GM23338 (cell line): ENCODE results near the gene PLA2R1. TPM values are rescaled to one million over a fixed set of nuclear protein-coding genes. Genes with fewer than 3 reads are reported as not detected.
A peak's percentile ranks its signal among the peaks of the same experiment; 100 is the strongest.

ENCODE experiments used
- ATAC-seq: fragments of 200-7000 bp; cut with Tn5 transposase; 3 replicates; pipeline ENCODE4 v1.9.1; 2020
- DNase-seq: peaks from one replicate; pipeline ENCODE4 v3.0.0-alpha.2; 2015; ENCODE audit warnings: low spot score
- H2AFZ ChIP-seq: fragments of 200-600 bp; sonication (generic); 2 replicates; pipeline ENCODE4 v1.8.0; 2016; ENCODE audit warnings: antibody characterized with exemption, mild to moderate bottlenecking, moderate library complexity
- H3F3A ChIP-seq: fragments of 200-600 bp; sonication (generic); replicated peaks from 2 replicates; pipeline ENCODE4 v1.8.0; 2017; ENCODE audit warnings: antibody characterized with exemption, mixed run types, low read depth
- H3K27ac ChIP-seq: fragments of 200-600 bp; sonication (generic); 2 replicates; pipeline ENCODE4 v1.6.1; 2016; ENCODE audit warnings: low read depth
- H3K27me3 ChIP-seq: fragments of 200-600 bp; sonication (generic); 2 replicates; pipeline ENCODE4 v1.8.0; 2016; ENCODE audit warnings: mild to moderate bottlenecking, mixed run types, moderate library complexity; ENCODE audit not compliant: insufficient read depth
- H3K36me3 ChIP-seq: fragments of 200-600 bp; sonication (generic); 2 replicates; pipeline ENCODE4 v1.8.0; 2016; ENCODE audit warnings: mild to moderate bottlenecking; ENCODE audit not compliant: insufficient read depth
- H3K4me1 ChIP-seq: fragments of 200-600 bp; sonication (generic); 2 replicates; pipeline ENCODE4 v1.8.0; 2016; ENCODE audit warnings: mild to moderate bottlenecking, moderate library complexity; ENCODE audit not compliant: insufficient read depth
- H3K4me2 ChIP-seq: fragments of 200-600 bp; sonication (generic); 2 replicates; pipeline ENCODE4 v1.7.1; 2017; ENCODE audit warnings: mixed run types
- H3K4me3 ChIP-seq: fragments of 200-600 bp; sonication (generic); 2 replicates; pipeline ENCODE4 v1.6.1; 2016; ENCODE audit warnings: mixed run types
- H3K79me2 ChIP-seq: fragments of 200-600 bp; sonication (generic); replicated peaks from 2 replicates; pipeline ENCODE4 v1.8.0; 2017; ENCODE audit warnings: mild to moderate bottlenecking; ENCODE audit not compliant: insufficient read depth
- H3K9me2 ChIP-seq: fragments of 200-600 bp; sonication (generic); 2 replicates; pipeline ENCODE4 v1.8.0; 2017; ENCODE audit not compliant: insufficient read depth
- H4K20me1 ChIP-seq: fragments of 200-600 bp; sonication (generic); replicated peaks from 2 replicates; pipeline ENCODE4 v1.8.0; 2017; ENCODE audit warnings: mild to moderate bottlenecking; ENCODE audit not compliant: insufficient read depth
- H3K27ac Mint-ChIP-seq: 2 replicates; pipeline ENCODE4 v1.8.0; 2020; ENCODE audit warnings: inconsistent platforms, mild to moderate bottlenecking, moderate library complexity, mixed read lengths
- H3K27me3 Mint-ChIP-seq: 3 replicates; pipeline ENCODE4 v1.8.0; 2022; ENCODE audit warnings: low read depth, mild to moderate bottlenecking, moderate library complexity, mixed read lengths, inconsistent platforms; ENCODE audit not compliant: insufficient read depth, poor library complexity
- H3K36me3 Mint-ChIP-seq: 3 replicates; pipeline ENCODE4 v1.8.0; 2021; ENCODE audit warnings: low read depth, mild to moderate bottlenecking, inconsistent platforms, moderate library complexity, mixed read lengths
- H3K4me1 Mint-ChIP-seq: 3 replicates; pipeline ENCODE4 v1.8.0; 2020; ENCODE audit warnings: mild to moderate bottlenecking, inconsistent platforms, mixed read lengths
- H3K4me3 Mint-ChIP-seq: 3 replicates; pipeline ENCODE4 v1.8.0; 2021; ENCODE audit warnings: moderate library complexity, mild to moderate bottlenecking, inconsistent platforms, mixed read lengths
- H3K9me3 Mint-ChIP-seq: 3 replicates; pipeline ENCODE4 v1.8.0; 2020; ENCODE audit warnings: moderate library complexity, mild to moderate bottlenecking, inconsistent platforms, mixed read lengths
- CREB1 ChIP-seq: fragments of 250-450 bp; sonication (Bioruptor Pico); IDR thresholded peaks from 2 replicates; pipeline ENCODE4 v1.5.0; 2020; ENCODE audit warnings: low read depth, mild to moderate bottlenecking, moderate library complexity
- CTCF ChIP-seq, 2 experiments: fragments of 200-600 bp in 1 of 2; sonication (generic) in 1 of 2; conservative IDR thresholded peaks; 2 replicates each; pipeline versions ENCODE4 v1.5.1 to v1.6.1; 2016 to 2017; ENCODE audit warnings: antibody characterized with exemption in 2 of 2, low read depth in 2 of 2, mild to moderate bottlenecking in 2 of 2, moderate library complexity in 1 of 2
- EZH2 ChIP-seq: fragments of 200-600 bp; sonication (generic); IDR thresholded peaks from one replicate; pipeline ENCODE4 v1.8.0; 2017; ENCODE audit warnings: antibody characterized with exemption, mild to moderate bottlenecking, low read depth; ENCODE audit not compliant: unreplicated experiment
- NANOG ChIP-seq: IDR thresholded peaks from 2 replicates; pipeline ENCODE4 v1.6.1; 2016; ENCODE audit warnings: antibody characterized with exemption, borderline replicate concordance
- POLR2AphosphoS5 ChIP-seq: IDR thresholded peaks from 2 replicates; pipeline ENCODE4 v1.6.1; 2016; ENCODE audit warnings: antibody characterized with exemption, low read depth
- REST ChIP-seq: IDR thresholded peaks from one replicate; pipeline ENCODE4 v1.6.1; 2018; ENCODE audit warnings: antibody characterized with exemption; ENCODE audit not compliant: unreplicated experiment
- STAT1 ChIP-seq: IDR thresholded peaks from one replicate; pipeline ENCODE4 v1.6.1; 2016; ENCODE audit warnings: antibody characterized with exemption; ENCODE audit not compliant: unreplicated experiment
- ZNF114 ChIP-seq: fragments of 250-450 bp; sonication (Bioruptor Pico); IDR thresholded peaks from 2 replicates; pipeline ENCODE4 v1.5.0; 2020; ENCODE audit warnings: mild to moderate bottlenecking, moderate library complexity
- ZNF331 ChIP-seq: fragments of 250-450 bp; sonication (Bioruptor Pico); IDR thresholded peaks from 2 replicates; pipeline ENCODE4 v1.5.0; 2020; ENCODE audit warnings: low read depth, mild to moderate bottlenecking, moderate library complexity
- polyA plus RNA-seq: library from polyadenylated mRNA; unstranded; fragments of >200 nt; fragmentation: Nextera tagmentation; extraction: Ambion mirVana; gene quantifications from 2 replicates; pipeline ENCODE4 v1.2.1, GENCODE V29; 2016
- total RNA-seq: library from RNA; depleted of rRNA; stranded (reverse); fragments of >200 nt; shearing (Covaris generic); gene quantifications from 2 replicates; pipeline ENCODE4 v1.2.3, GENCODE V29; 2014
- TF ChIP-seq, protein P1 (sequence below): IDR thresholded peaks from 2 replicates; pipeline ENCODE4 v1.6.1; 2016; ENCODE audit warnings: antibody characterized with exemption

PLA2R1 gene
- total and polyA plus RNA-seq, 2 experiments from 2014 or later, result 0.57 to 1.2 TPM

DNA sequence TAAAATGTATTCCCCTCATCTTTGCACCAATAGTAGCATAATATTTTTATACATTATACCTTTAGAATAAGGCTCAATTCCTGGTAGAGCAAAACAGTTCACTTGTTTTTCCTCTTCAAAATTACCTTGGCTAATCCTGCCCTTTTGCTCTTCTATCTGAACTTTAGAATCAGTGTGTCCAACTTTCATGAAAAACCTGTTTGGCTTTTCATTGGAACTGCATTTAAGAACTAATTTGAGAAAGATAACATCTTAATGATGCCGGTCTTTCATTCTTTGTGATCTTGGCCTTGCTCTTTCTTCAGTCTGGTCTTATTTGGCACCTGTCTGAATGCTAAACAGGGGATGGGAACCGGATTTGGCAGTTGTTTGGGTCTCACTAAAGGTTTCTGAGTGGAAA, 151.5 kb downstream of the PLA2R1 start:
- Mint-ChIP-seq H3K4me3 (no peak overlapping the region), H3K9me3 (no peaks in the 10 kb centered on the region), H3K27me3 (no peaks in the 10 kb centered on the region), H3K36me3 (no peaks in the 10 kb centered on the region), H3K27ac (no peak overlapping the region), H3K4me1 (no peaks in the 10 kb centered on the region)
- Histone ChIP-seq H3K27me3 (no peaks in the 10 kb centered on the region), H3K4me1 (no peaks in the 10 kb centered on the region), H3K9me2 (no peaks in the 10 kb centered on the region), H3K4me3 (no peak overlapping the region), H4K20me1 (no peaks in the 10 kb centered on the region), H2AFZ (peak overlapping the region; percentile 91), H3K4me2 (no peak overlapping the region), H3K36me3 (no peaks in the 10 kb centered on the region), H3K79me2 (no peaks in the 10 kb centered on the region), H3F3A (no peaks in the 10 kb centered on the region), H3K27ac (no peak overlapping the region)
- ATAC-seq (no peak), DNase-seq (no peak)
- TF ChIP-seq REST, result no peak
- no peak for TF ChIP-seq ZNF114 (CRISPR knock-in tag)
- no peak for TF ChIP-seq CTCF (conservative IDR thresholded peaks at IDR 0.05; ENCODE audit: low read depth in 2 of 2)
- TF ChIP-seq POLR2AphosphoS5, result no peak
- no peak for TF ChIP-seq NANOG

DNA sequence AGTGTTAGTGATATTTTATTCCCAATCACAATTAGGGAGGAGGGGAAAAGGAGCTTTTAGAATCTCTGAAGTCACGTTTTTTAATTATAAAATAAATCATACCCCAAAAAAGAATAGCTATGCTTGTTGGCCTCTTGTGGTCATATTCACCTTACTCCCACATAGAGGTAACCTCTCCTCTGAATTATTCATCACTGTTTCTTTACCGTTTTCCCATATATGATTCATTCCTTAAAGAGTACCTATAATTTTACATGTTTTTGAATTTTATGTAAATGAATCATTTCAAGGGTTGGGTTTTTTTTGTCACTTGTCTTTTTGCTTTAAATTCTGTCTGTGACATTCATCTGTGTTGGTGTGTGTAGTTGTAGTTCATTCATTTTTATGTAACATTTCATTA, 153.8 kb downstream of the PLA2R1 start:
- H3K4me1 Mint-ChIP-seq, result no peaks in the 10 kb centered on the region
- H3K36me3 Mint-ChIP-seq, result no peaks in the 10 kb centered on the region
- H3K27ac ChIP-seq, result no peak overlapping the region
- DNase-seq, result no peak
- peaks cover 4% of the 10 kb centered on the region; the same call in 1 of the 2 replicates for H3K4me1 ChIP-seq
- no peaks in the 10 kb centered on the region for H3F3A ChIP-seq
- H3K27me3 Mint-ChIP-seq, result peaks cover 9% of the 10 kb centered on the region
- no peak for ATAC-seq
- H3K9me3 Mint-ChIP-seq, result no peaks in the 10 kb centered on the region
- peaks cover 10% of the 10 kb centered on the region for H3K27me3 ChIP-seq
- H3K4me3 ChIP-seq, result no peak overlapping the region
- no peak overlapping the region for H2AFZ ChIP-seq
- H3K9me2 ChIP-seq, result no peaks in the 10 kb centered on the region
- H3K36me3 ChIP-seq, result no peaks in the 10 kb centered on the region
- H3K4me2 ChIP-seq, result no peak overlapping the region
- no peaks in the 10 kb centered on the region for H3K79me2 ChIP-seq
- no peak overlapping the region for H3K27ac Mint-ChIP-seq
- H4K20me1 ChIP-seq, result no peaks in the 10 kb centered on the region
- no peak overlapping the region for H3K4me3 Mint-ChIP-seq
- no peak for TF ChIP-seq EZH2
- no peak for TF ChIP-seq NANOG
- TF ChIP-seq CREB1, result no peak
- no peak for TF ChIP-seq POLR2AphosphoS5
- TF ChIP-seq ZNF331, result no peak
- TF ChIP-seq STAT1, result no peak
- TF ChIP-seq, protein P1, sequence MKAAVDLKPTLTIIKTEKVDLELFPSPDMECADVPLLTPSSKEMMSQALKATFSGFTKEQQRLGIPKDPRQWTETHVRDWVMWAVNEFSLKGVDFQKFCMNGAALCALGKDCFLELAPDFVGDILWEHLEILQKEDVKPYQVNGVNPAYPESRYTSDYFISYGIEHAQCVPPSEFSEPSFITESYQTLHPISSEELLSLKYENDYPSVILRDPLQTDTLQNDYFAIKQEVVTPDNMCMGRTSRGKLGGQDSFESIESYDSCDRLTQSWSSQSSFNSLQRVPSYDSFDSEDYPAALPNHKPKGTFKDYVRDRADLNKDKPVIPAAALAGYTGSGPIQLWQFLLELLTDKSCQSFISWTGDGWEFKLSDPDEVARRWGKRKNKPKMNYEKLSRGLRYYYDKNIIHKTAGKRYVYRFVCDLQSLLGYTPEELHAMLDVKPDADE, result no peak
